ENCODE measurements around the gene LCAT.

DNA sequence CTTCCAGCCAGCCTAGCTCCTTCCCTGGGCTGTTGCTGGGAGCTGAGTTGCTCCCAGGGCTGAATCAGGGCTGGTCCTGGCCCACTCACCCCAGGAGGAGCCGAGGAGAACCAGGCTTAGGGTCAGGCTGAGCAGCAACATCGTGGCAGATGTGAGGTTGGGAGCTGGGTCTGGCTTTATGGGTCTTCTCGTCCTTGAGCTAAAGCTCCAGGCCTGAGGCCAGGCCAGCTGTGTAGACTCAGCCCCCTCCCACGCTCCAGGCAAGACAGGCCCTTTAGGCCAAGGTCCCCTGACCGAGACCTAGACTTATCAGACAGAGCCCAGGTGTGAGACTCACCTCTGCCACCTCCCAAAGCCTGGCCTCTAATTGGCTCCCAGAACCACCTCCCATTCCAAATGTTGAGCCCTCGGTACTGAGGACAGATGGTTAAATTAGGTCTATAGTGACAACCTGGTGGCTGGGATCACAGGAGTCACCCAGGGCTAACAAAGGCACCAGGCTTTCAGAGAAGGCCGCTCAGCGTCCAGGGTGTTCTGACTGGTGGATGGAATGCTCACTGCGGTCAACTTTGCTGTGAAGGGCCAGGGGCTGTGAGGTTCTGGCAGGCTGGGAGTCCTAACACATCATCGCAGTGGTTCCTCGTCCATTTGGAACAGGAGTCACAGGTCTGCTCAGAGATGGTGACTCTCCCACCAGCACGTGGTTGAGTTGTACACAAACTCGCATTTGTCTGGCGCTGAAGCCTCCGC lies 12.0 kb downstream of the LCAT start, which contains the start of gene CTRL:
- TF ChIP-seq, protein P1, sequence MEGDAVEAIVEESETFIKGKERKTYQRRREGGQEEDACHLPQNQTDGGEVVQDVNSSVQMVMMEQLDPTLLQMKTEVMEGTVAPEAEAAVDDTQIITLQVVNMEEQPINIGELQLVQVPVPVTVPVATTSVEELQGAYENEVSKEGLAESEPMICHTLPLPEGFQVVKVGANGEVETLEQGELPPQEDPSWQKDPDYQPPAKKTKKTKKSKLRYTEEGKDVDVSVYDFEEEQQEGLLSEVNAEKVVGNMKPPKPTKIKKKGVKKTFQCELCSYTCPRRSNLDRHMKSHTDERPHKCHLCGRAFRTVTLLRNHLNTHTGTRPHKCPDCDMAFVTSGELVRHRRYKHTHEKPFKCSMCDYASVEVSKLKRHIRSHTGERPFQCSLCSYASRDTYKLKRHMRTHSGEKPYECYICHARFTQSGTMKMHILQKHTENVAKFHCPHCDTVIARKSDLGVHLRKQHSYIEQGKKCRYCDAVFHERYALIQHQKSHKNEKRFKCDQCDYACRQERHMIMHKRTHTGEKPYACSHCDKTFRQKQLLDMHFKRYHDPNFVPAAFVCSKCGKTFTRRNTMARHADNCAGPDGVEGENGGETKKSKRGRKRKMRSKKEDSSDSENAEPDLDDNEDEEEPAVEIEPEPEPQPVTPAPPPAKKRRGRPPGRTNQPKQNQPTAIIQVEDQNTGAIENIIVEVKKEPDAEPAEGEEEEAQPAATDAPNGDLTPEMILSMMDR (IDR thresholded peaks at IDR 0.05), result no peak
- no peak for TF ChIP-seq POLR2A (IDR thresholded peaks at IDR 0.05)

Data from right lobe of liver (tissue), 4 donors.